ENCODE measurements around the gene FAM163A.
A peak's percentile ranks its signal among the peaks of the same experiment; 100 is the strongest.
"Not testable (repeated sequence)": the region's sequence is repeated elsewhere in the genome, so short reads cannot be mapped to it uniquely, and the experiment has no call there.

FAM163A gene

GRCh38 chr1:179794669-179795068 lies 51.6 kb downstream of the FAM163A start:
- DNase-seq = peak; percentile 82

- no peak for DNase-seq
These were observed 55.2 kb downstream of the FAM163A start for GRCh38 chr1:179798213-179798863.

GRCh38 chr1:179798864-179799516 lies 55.9 kb downstream of the FAM163A start:
- peak; percentile 25 for DNase-seq

- DNase-seq = no peak
These were observed 57.4 kb downstream of the FAM163A start for GRCh38 chr1:179800481-179800880.

GRCh38 chr1:179803104-179803503 lies 60.0 kb downstream of the FAM163A start:
- no peak for DNase-seq

GRCh38 chr1:179803918-179804317 lies 60.8 kb downstream of the FAM163A start:
- no peak for DNase-seq

GRCh38 chr1:179804417-179804816 lies 61.3 kb downstream of the FAM163A start:
- not testable (repeated sequence) for DNase-seq

GRCh38 chr1:179805291-179806195 lies 62.5 kb downstream of the FAM163A start:
- DNase-seq = no peak

GRCh38 chr1:179806333-179806732 lies 63.2 kb downstream of the FAM163A start:
- DNase-seq = no peak

- DNase-seq = no peak
These were observed 64.2 kb downstream of the FAM163A start for GRCh38 chr1:179807291-179807690.

GRCh38 chr1:179807691-179808485 lies 64.8 kb downstream of the FAM163A start:
- peak; percentile 81 for DNase-seq

- peak; percentile 52 for DNase-seq
These were observed 65.4 kb downstream of the FAM163A start for GRCh38 chr1:179808503-179808902.

GRCh38 chr1:179809506-179810366 lies 66.6 kb downstream of the FAM163A start:
- peak; percentile 84 for DNase-seq

- no peak for DNase-seq
These were observed 67.2 kb downstream of the FAM163A start for GRCh38 chr1:179810367-179810715.

GRCh38 chr1:179812501-179813292 lies 69.6 kb downstream of the FAM163A start:
- DNase-seq = no peak

- no peak for DNase-seq
These were observed 70.8 kb downstream of the FAM163A start for GRCh38 chr1:179813626-179814545.

GRCh38 chr1:179814546-179814838 lies 71.4 kb downstream of the FAM163A start:
- no peak for DNase-seq

GRCh38 chr1:179815641-179816040 lies 72.5 kb downstream of the FAM163A start:
- DNase-seq = no peak

GRCh38 chr1:179816196-179816960 lies 73.3 kb downstream of the FAM163A start:
- no peak for DNase-seq

Measured in OCI-M1 (cell line).